ENCODE results near the gene UNC45A. TPM values are rescaled to one million over a fixed set of nuclear protein-coding genes. Genes with fewer than 3 reads are reported as not detected.

UNC45A gene
- total and polyA plus RNA-seq, 2 of the 13 experiments (the other 11 are each of a cell fraction or from before 2014, with no cell fraction given) = 33.8 to 39.7 TPM

DNA sequence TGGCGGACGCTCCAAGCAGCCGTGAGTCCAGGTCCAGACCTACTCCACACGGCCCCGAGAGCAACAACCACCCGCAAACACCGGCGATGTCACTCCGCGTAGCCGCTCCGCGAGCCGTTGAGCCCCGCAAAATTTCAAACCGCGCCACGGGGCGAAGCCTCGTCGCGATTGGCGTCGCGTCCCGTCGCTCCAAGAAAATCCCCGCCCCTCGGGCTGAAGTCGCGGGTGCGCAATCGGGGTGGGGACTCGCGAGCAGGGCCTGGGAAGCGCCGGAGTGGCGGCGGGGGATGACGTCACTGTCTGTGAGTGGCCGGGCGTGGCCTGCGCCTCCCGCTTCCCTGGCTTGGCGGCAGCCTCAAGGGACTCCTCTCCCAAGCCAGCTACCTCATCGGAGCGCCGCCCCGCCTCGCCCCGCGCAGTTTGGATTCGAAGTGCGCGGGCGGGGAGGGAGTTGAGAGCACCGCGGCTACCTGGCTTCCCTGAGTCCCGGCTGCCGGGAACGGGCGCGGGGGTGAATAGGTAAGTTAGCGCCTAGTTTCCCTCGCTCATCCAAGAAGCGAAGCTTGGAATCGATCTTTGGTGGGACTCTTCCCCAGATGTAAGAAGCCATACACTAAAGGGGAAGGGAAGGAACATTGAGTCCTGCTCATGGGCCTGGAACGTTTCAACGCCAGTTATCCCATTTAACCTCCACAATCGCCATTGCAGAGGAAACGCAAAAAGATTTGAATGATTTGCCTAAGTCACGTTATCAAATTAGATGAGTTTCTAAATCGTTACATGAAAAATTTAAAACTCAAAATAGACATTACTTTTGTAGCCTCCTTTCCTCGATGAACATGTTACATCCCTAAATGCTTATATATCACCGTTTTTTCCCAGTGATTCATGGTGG lies 59.6 kb downstream of the UNC45A start, which contains the start of gene PRC1 (continued):
- TF ChIP-seq DR1 (CRISPR knock-in tag; IDR thresholded peaks at IDR 0.05) = peak; percentile 88
- peak; percentile 78 for TF ChIP-seq SKI (IDR thresholded peaks at IDR 0.05; ENCODE audit: partially characterized antibody)
- TF ChIP-seq RARA (CRISPR knock-in tag; IDR thresholded peaks at IDR 0.05) = peak; percentile 22; the same call in 1 of the 2 replicates
- TF ChIP-seq ATF1 (CRISPR knock-in tag; IDR thresholded peaks at IDR 0.05) = peak; percentile 95
- peak; percentile 92 for TF ChIP-seq HIVEP1 (CRISPR knock-in tag; IDR thresholded peaks at IDR 0.05)
- TF ChIP-seq KDM1A (CRISPR knock-in tag; IDR thresholded peaks at IDR 0.05) = no peak
- TF ChIP-seq POLR2A (IDR thresholded peaks at IDR 0.05; ENCODE audit: insufficient read depth in 1 of 2, low read depth in 2 of 2, low read length in 2 of 2) = peak; percentile 60 to 87
- TF ChIP-seq RBM39 (IDR thresholded peaks at IDR 0.05; ENCODE audit: low read depth, low read length, poor library complexity, severe bottlenecking) = peak; percentile 43
- TF ChIP-seq, protein P1, sequence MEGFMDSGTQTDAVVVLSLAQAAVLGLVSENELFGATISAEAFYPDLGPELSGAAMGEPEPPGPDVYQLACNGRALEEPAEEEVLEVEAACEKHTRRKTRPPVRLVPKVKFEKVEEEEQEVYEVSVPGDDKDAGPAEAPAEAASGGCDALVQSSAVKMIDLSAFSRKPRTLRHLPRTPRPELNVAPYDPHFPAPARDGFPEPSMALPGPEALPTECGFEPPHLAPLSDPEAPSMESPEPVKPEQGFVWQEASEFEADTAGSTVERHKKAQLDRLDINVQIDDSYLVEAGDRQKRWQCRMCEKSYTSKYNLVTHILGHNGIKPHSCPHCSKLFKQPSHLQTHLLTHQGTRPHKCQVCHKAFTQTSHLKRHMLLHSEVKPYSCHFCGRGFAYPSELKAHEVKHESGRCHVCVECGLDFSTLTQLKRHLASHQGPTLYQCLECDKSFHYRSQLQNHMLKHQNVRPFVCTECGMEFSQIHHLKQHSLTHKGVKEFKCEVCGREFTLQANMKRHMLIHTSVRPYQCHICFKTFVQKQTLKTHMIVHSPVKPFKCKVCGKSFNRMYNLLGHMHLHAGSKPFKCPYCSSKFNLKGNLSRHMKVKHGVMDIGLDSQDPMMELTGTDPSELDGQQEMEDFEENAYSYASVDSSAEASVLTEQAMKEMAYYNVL (CRISPR knock-in tag; IDR thresholded peaks at IDR 0.05; ENCODE audit: borderline replicate concordance) = no peak; the same call in 1 of the 2 replicates
- TF ChIP-seq NFIB (CRISPR knock-in tag; IDR thresholded peaks at IDR 0.05; ENCODE audit: borderline replicate concordance) = no peak
- TF ChIP-seq RXRB (CRISPR knock-in tag; IDR thresholded peaks at IDR 0.05; ENCODE audit: borderline replicate concordance) = peak; percentile 36; the same call in 1 of the 2 replicates
- TF ChIP-seq, protein P2, sequence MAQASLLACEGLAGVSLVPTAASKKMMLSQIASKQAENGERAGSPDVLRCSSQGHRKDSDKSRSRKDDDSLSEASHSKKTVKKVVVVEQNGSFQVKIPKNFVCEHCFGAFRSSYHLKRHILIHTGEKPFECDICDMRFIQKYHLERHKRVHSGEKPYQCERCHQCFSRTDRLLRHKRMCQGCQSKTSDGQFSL (CRISPR knock-in tag; IDR thresholded peaks at IDR 0.05) = no peak
- TF ChIP-seq ADNP (CRISPR knock-in tag; IDR thresholded peaks at IDR 0.05) = no peak
- TF ChIP-seq FOXC1 (CRISPR knock-in tag; IDR thresholded peaks at IDR 0.05; ENCODE audit: borderline replicate concordance) = 0 out of 2 replicates have a peak, but pooled peaks have one; percentile 50
- no peak for TF ChIP-seq ETS1 (CRISPR knock-in tag; IDR thresholded peaks at IDR 0.05)
- TF ChIP-seq, protein P3, sequence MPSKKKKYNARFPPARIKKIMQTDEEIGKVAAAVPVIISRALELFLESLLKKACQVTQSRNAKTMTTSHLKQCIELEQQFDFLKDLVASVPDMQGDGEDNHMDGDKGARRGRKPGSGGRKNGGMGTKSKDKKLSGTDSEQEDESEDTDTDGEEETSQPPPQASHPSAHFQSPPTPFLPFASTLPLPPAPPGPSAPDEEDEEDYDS (CRISPR knock-in tag; IDR thresholded peaks at IDR 0.05) = peak; percentile 67
- TF ChIP-seq ATAD3A (CRISPR knock-in tag; IDR thresholded peaks at IDR 0.05) = no peak
- TF ChIP-seq PRMT3 (CRISPR knock-in tag; IDR thresholded peaks at IDR 0.05; ENCODE audit: borderline replicate concordance, low read depth) = peak; percentile 75; the same call in 1 of the 2 replicates
- TF ChIP-seq ZNF230 (CRISPR knock-in tag; IDR thresholded peaks at IDR 0.05) = peak; percentile 84; the same call in 1 of the 2 replicates
- peak; percentile 97 for TF ChIP-seq KDM2A (CRISPR knock-in tag; IDR thresholded peaks at IDR 0.05; ENCODE audit: borderline replicate concordance, low read depth)
- no peak for TF ChIP-seq ZNF468 (CRISPR knock-in tag; IDR thresholded peaks at IDR 0.05)
- TF ChIP-seq NONO (IDR thresholded peaks at IDR 0.05) = no peak
- TF ChIP-seq NONO (CRISPR knock-in tag; conservative IDR thresholded peaks at IDR 0.05) = peak; percentile 78
- peak; percentile 100 for TF ChIP-seq ATF7 (IDR thresholded peaks at IDR 0.05)
- TF ChIP-seq ATF7 (CRISPR knock-in tag; IDR thresholded peaks at IDR 0.05) = peak; percentile 98
- TF ChIP-seq SMARCC2 (IDR thresholded peaks at IDR 0.05) = no peak
- no peak for TF ChIP-seq TEAD2 (CRISPR knock-in tag; IDR thresholded peaks at IDR 0.05)
- peak; percentile 65 for TF ChIP-seq ARNTL (CRISPR knock-in tag; IDR thresholded peaks at IDR 0.05)

All from HepG2 (cell line).